GM18499 (cell line): ENCODE measurements around the gene NCCRP1.
"Not testable (repeated sequence)": the region's sequence is repeated elsewhere in the genome, so short reads cannot be mapped to it uniquely, and the experiment has no call there.

Experiments used
- ATAC-seq: cut with Tn5 transposase; IDR thresholded peaks from one replicate; pipeline ENCODE4 v1.9.1; 2021; ENCODE audit warnings: moderate number of reproducible peaks; ENCODE audit not compliant: insufficient read depth, unreplicated experiment

Gene NCCRP1

GRCh38 chr19:39203372-39204341 is 6.9 kb downstream of the NCCRP1 start, which contains the start of gene SYCN:
TSS of gene SYCN (minus strand) at chr19:39204263. CDS start at chr19:39204254, 9 bp downstream.
- ATAC-seq = no peak

- no peak for ATAC-seq
These were observed 8.6 kb downstream of the NCCRP1 start for GRCh38 chr19:39205449-39205764.

- ATAC-seq = no peak
These were observed 9.4 kb downstream of the NCCRP1 start for GRCh38 chr19:39206122-39206521.

- no peak for ATAC-seq
These were observed 10.6 kb downstream of the NCCRP1 start for GRCh38 chr19:39207293-39207836.

GRCh38 chr19:39208175-39208795 is 11.5 kb downstream of the NCCRP1 start:
- no peak for ATAC-seq

GRCh38 chr19:39209196-39209595 is 12.4 kb downstream of the NCCRP1 start:
- no peak for ATAC-seq

GRCh38 chr19:39211731-39212374 is 15.1 kb downstream of the NCCRP1 start:
- no peak for ATAC-seq

- no peak for ATAC-seq
These were observed 15.6 kb downstream of the NCCRP1 start for GRCh38 chr19:39212375-39212742.

- ATAC-seq = not testable (repeated sequence)
These were observed 18.6 kb downstream of the NCCRP1 start for GRCh38 chr19:39215323-39215722.

- no peak for ATAC-seq
These were observed 20.3 kb downstream of the NCCRP1 start for GRCh38 chr19:39217094-39217493.

GRCh38 chr19:39218230-39219007 is 21.7 kb downstream of the NCCRP1 start:
- ATAC-seq = no peak

GRCh38 chr19:39219108-39219507 is 22.3 kb downstream of the NCCRP1 start:
- not testable (repeated sequence) for ATAC-seq

GRCh38 chr19:39223703-39224279 is 27.0 kb downstream of the NCCRP1 start:
- ATAC-seq = no peak

- no peak for ATAC-seq
These were observed 28.1 kb downstream of the NCCRP1 start for GRCh38 chr19:39224910-39225309.

GRCh38 chr19:39230096-39230764 is 33.5 kb downstream of the NCCRP1 start:
- ATAC-seq = no peak

GRCh38 chr19:39232708-39233107 is 35.9 kb downstream of the NCCRP1 start:
- no peak for ATAC-seq

GRCh38 chr19:39236527-39236926 is 39.8 kb downstream of the NCCRP1 start:
- ATAC-seq = no peak

GRCh38 chr19:39237200-39238184 is 40.7 kb downstream of the NCCRP1 start:
- ATAC-seq = no peak
